HG03565 (cell line): ENCODE data around the gene IQCH.
A peak's percentile ranks its signal among the peaks of the same experiment; 100 is the strongest.

Experiments used
- ATAC-seq: cut with Tn5 transposase; IDR thresholded peaks from one replicate; pipeline ENCODE4 v1.9.1; 2021; ENCODE audit warnings: mild to moderate bottlenecking, moderate library complexity; ENCODE audit not compliant: unreplicated experiment

The IQCH gene

GRCh38 chr15:67481680-67482079 is 227.1 kb downstream of the IQCH start:
- ATAC-seq, result no peak

DNA sequence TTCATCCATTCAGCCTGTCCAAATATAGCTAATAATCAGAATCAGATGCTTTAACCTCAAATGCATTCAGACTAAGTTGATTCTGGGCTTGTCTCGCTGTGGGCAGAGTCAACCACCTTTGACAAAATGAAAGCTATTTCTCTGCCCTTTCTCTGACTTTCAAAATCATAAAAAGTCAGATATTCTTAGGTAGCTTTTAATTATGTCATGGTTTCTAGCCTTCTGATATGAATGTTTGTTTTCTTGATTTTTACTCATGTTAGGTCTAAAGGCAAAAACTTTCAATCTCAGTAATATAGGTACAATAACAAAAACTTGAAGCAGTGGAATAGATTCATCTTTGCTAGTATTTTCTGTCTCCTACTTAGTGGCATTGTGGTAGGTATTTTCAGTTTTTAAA is 241.0 kb downstream of the IQCH start:
- no peak for ATAC-seq

DNA sequence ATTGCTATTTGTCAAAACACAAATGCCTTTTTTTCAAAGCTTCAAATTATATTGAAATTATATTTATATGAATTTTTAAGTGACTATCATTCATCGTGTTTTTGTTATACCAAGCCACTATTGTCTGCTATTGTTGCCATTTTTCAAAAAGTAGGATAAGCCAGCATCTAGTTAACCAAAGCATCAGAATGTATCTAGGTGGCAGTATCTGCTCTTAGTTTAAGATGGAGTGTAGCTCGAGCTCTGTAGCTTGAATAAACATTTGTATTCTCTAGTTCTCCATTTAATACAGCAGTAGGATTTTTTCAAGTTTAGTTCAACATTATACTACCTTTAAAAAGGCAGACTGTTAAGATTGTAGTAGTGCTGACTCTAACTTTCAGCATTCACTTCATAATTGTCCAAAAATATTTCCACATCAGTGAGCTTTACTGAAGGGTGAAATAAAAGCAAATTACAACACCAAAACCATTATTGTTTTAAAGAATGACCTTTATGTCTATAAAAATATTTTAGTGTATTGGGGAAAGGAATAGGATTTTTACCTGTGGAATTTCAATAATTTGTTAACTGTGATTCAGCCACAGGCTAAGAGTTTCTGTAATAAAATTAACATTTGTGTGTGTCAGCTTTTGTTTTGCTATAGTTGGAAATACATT is 246.7 kb downstream of the IQCH start:
- no peak for ATAC-seq

DNA sequence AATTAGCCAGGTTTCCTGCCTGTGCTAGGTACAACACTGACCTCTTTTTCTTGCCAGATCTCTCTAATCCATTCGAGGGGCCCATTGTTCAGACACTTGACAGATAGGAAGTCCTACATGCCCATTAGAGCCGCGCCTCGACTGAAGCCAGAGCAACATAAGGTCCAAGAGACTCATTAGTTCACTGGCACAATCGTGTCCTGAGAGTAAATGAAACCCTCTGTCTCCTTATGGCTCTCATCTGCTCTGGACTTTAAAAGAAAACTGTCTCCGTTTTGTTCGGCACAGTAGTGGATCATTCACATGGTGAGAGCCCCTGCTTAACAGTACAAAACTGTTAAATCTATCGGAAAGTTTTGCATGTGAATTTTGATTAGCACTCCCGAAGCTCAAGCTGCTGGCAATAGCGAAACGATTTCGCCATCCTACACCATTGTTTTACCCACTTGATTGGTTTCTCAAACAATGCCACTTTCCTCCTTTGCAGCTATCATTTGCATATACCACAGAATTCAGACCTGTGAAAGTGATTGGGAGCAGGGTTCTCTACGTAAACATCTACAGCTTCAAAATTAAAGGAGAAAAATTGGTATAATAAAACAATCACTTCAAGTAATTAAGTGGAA is 247.4 kb downstream of the IQCH start:
- no peak for ATAC-seq

DNA sequence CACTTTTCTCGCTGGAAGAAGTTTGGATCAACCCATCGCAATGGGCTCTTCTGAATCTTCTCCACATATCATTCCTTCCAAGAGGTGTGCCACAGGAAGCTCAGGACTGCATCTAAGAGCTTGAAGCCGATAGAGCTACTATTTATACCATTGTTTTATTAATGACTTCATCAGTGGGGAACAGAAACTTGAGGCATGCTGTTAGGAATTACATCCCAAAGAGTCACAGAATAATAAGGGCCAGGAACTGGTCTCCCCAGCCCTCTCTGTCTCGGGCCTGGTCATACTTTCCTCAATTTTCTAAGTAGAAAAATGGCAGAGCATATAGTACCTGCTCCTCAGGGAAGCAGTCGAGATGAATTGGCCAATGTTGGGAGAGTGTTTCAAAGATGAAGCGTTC is 249.5 kb downstream of the IQCH start:
- no peak for ATAC-seq

DNA sequence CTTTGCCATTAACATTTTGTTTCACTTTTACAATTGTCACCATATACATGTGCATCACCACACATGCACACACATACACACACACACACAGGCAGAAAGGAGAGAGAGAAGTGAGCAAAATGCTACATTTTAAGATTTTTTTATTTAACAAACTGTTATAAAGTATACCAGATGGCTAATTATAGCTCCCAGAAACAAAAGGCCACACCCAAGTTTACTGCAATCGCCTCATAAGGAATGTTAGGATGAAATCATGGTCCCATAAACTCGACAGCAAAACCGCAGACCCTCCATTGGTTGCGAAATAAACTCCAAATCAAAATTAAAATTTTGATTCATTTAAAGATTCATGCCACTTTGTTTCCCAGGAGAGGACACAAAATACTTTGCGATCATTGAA is 250.2 kb downstream of the IQCH start:
- ATAC-seq, result no peak

- no peak for ATAC-seq
These were observed 251.3 kb downstream of the IQCH start for GRCh38 chr15:67505675-67506572.

- ATAC-seq, result no peak
These were observed 252.5 kb downstream of the IQCH start for GRCh38 chr15:67506775-67507747.

GRCh38 chr15:67508407-67508806 is 253.8 kb downstream of the IQCH start:
- ATAC-seq, result no peak

DNA sequence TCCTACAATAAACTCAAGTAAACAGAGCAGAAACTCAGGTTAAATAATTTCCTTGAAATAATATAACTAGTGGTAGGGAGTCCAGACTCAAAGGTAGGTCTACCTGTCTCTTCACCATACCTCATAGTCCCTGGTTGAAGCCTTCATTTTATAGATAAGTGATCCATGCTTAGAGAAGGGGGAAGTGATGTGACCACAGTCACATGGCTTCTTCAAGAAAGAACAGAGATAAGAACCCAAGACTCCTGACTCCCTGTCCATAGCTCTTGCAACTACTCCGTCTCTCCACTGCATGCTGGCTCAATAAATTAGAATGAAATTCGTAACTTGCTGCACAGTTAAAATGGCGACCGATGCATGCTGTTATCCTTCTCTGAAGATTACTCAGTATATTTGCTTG is 255.3 kb downstream of the IQCH start:
- no peak for ATAC-seq

DNA sequence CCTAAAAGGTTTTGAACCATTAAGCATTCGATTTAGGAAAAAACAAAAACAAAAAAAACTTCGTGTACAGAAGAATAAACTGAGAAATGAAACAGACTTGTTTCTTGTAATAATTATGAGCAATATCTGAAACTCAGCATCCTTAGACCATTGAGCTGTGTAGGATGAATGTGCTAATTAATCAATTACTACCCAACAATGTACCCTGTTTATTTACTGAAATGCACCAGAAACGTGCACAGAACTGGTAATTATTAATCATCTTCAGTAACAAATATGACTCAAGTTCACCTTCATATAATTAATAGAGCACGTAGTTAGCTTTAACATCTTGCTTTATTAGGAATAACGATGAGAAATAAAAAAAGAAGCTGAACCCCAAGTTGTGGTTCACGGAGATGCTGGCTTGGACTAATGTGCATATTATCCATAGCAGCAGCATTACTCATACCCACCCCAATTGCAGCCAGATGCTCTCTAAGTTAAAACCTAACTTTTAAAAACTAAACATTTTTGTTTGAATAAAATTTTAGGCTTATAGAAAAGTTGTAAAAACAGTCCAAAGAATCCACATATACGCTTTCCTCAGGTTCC is 256.1 kb downstream of the IQCH start:
- no peak for ATAC-seq

DNA sequence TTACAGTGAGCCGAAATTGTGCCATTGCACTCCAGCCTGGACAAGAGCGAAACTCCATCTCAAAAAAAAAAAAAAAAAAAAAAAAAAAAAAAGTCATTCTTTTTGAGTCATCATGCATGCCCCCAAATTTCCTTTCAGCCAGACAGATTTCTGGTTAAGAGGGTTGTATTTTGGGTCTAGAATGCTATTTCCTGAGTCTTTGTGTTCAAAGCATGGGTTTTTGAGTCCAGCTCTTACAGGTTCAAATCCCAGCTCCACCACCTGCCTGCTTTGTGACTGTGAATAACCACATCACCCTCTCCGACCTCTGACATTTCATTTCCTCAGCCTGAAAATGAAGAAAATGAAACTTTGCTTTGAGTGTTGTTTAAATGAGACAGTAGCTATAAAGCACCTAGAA is 257.0 kb downstream of the IQCH start:
- no peak for ATAC-seq

DNA sequence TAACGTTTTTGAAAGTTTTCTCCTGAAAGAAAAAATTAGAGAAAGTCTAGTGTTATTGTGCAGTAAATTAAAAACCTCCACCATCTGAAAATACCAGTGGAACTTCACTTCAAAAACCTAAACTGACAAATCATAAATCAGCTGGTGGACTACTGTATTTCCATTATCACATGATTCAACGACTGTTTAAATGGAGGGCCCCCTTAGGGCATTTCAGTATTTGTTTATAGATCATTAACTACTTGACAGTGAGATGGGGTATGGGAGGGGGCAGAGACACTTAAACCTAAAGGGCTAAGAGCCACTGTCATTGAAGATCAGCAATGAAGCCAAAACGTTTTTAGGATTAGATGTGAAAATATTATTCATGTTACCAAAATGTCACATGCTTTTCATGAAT is 257.6 kb downstream of the IQCH start:
- no peak for ATAC-seq

GRCh38 chr15:67512933-67513714 is 258.5 kb downstream of the IQCH start:
- no peak for ATAC-seq

- no peak for ATAC-seq
These were observed 260.5 kb downstream of the IQCH start for GRCh38 chr15:67515090-67515489.

GRCh38 chr15:67515557-67515956 is 261.0 kb downstream of the IQCH start:
- no peak for ATAC-seq

DNA sequence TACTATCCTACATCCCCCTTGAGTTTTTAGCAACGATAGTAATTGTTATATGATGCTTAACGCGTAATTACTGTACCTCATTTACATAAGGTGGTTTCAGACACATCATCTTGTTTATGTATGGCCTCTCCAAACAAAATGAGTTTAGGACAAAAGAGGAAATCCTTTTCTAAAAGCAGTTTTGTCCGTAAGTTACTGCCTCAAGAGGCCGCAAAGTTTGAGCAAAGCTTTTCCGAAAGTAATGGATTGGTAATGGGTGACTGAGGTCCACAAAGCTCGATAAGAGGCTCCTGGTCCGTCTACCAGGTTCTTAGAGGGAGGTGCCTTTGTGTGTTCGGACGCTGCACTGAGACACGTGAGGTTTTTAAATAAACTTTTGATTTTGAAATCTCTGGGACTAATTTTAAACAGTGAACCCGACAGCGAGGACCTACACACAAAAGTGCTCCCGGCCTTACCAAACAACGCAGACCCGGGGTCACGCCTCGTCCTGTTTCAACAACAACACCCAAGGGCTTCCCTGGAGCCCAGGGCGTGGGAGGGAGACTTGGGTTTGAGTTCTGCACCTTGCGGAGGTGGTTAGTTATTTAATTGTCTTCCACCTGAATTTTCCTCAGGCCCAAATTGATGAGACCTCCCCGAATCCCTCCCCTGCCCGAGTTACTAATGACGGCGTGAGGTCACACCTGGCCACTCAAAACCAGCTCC is 265.9 kb downstream of the IQCH start:
- no peak for ATAC-seq

GRCh38 chr15:67521029-67521782 is 266.6 kb downstream of the IQCH start, which contains the start of gene C15orf61:
Gene C15orf61 (plus strand): TSS chr15:67521131. CDS start chr15:67521249, 118 bp downstream.
- ATAC-seq, result peak; percentile 74
